ENCODE data around the gene CACNB4.

- no peak for TF ChIP-seq CTCF (IDR thresholded peaks at IDR 0.05)
- no peak for TF ChIP-seq POLR2AphosphoS5 (IDR thresholded peaks at IDR 0.05)
- no peak for TF ChIP-seq POLR2A (IDR thresholded peaks at IDR 0.05)
These were observed 74.4 kb downstream of the CACNB4 start for GRCh38 chr2:152024477-152024876.

All from prostate gland (tissue), 2 donors.